ENCODE results near the gene DDIT4.
"Not testable (repeated sequence)": the region's sequence is repeated elsewhere in the genome, so short reads cannot be mapped to it uniquely, and the experiment has no call there.

DDIT4 gene

DNA sequence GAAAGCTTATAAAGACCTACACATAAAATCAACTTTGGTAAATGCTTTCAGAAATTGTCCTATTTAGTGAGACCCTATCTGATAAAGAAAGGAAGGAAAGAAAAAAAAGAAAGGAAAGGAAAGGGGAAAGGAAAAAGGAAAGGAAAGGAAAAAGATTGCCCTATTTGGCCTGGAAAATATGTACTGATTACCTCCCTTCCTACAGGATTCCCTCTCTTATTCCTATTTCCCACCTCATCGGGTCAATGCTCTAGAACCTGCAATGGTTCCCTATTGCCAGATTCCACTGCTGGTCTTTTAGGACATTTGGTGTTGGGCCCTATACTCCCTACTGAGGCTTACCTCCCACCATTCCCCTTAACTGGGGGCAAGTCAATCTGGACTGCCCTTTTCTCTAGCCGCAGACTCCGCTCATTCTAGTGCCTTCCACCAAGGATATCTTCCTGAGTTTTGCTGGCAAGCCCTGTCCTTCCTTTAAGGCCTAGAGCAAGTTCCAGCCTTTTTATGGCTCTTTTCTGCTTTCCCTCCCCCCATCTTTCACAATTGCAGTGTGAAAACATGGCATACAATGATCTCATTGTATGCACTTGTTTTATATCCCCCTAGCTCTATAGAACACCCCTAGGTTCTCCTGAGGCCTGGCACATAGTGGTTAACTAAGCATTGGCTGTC, 4.4 kb downstream of the DDIT4 start:
- H3K4me3 ChIP-seq: no peak overlapping the region
- peak overlapping the region in 13 of 21 experiments; percentile 10 to 98 (median 51) for H3K27ac ChIP-seq

DNA sequence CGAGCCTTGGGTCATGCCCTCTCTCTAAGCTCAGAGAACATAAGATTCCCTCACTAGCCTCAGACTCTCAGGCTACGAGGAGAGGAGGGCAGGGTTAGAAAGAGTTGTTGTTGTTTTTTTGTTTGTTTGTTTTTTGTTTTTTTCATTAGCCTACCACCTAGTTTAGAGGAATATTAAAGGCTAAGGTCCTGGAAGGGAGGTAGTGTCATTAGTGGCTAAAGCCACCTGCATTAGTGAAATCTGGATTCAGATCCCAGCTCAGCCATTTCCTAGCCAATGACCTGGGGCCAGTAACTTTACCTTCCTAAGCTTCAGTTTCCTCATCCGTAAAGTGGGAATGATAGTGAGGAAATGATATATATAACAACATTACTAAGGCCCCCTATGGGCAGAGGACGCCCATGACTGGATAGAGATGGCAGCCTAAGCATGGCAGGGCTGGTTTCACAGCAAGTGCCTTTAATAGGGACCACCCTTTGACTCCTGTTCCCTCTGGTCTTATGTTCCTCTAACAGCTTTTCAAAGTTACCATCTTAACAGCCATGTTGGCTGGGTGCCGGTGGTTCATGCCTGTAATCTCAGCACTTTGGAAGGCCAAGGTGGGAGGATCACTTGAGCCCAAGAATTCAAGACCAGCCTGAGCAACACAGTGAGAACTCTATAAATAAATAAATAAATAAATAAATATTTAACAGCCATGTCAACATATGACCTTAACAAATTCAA, 5.1 kb downstream of the DDIT4 start:
- H3K4me3 ChIP-seq: no peak overlapping the region
- H3K27ac ChIP-seq: peak overlapping the region in 6 of 21 experiments; percentile 17 to 97 (median 94)

DNA sequence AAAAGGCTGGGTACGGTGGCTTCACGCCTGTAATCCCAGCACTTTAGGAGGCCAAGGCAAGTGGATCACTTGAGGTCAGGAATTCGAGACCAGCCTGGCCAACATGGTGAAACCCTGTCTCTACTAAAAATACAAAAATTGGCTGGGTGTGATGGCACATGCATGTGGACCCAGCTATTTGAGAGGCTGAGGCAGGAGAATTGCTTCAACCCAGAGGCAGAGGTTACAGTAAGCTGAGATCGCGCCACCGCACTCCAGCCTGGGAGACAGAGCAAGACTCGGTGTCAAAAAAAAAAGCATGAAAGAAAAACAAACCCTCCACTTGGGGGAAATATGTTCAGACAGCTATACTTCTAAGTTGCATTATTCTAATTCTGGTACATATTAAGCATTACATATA, 5.9 kb downstream of the DDIT4 start:
- not testable (repeated sequence) for H3K27ac ChIP-seq, H3K4me3 ChIP-seq

DNA sequence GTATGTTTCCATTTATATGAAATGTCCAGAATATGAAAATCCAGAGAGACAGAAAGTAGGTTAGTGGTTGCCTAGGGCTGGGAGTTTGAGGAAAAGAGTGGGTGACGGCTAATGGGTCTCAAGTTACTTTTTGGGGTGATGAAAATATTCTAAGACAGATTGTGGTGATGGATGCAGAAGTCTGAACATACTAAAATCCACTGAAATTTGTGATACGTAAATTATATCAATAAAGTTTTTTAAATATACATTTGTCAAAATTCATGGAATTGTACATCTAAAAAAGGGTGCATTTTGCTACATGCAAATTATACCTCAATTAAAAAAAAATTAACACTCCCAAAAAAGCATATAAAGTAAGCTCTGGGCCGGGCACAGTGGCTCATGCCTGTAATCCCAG, 9.4 kb downstream of the DDIT4 start:
- no peak overlapping the region for H3K4me3 ChIP-seq
- H3K27ac ChIP-seq: no peak overlapping the region

DNA sequence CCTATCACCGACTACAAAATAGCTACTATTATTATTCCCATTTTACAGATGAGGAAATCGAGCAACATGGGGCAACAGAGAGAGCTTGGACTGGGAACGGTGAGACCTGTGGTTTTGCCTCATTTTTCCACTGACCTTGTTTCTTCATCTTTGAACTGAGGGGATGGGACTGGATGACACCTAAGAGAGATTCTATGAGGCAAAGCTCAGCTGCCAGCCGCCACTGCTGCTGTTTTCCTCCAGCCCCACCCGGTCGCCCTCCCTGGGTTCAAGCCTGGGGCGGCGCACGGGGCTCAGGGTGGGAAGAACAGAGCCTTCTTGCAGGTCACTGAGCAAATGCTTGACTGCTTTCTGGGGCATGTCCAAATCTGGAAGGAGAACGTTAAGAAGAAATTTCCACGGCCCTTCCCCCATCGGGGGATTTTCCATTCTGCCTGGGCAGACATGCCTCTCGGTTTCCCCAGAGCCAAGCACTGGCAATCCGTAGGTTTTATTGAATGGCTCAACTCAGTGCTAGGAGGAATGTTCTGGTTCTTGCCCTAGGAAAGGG, 12.3 kb downstream of the DDIT4 start:
- H3K4me3 ChIP-seq: no peak overlapping the region
- H3K27ac ChIP-seq: peak overlapping the region in 1 of 21 experiments; percentile 23

DNA sequence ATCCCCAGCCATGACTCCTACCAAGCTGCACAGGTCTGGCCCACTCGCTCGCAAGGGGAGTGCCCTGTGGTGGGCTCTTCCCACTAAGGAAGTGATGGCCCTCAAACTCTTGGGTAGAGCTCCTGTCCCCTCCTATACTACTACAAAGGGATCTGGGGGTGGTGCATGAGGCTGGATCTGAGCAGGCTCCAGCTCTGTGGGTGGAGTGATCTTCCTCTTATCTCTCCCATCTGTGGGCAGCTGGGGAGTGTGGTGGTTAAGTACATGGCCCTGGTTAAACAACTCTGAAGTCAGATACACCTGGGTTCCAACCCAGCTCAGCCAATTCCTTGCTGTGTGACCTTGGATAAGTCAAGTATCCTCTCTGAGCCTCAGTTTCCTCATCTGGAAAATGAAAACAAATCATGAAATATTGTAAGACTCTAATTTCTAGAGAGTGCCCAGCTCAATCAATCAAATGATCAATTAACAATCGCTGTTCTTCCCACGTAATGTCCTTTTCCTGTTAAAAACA, 17.4 kb downstream of the DDIT4 start:
- Histone ChIP-seq H3K27ac (no peak overlapping the region), H3K4me3 (no peak overlapping the region)

- H3K4me3 ChIP-seq: no peak overlapping the region
- H3K27ac ChIP-seq: peak overlapping the region in 5 of 21 experiments; percentile 10 to 75 (median 30)
These were observed 18.5 kb downstream of the DDIT4 start for GRCh38 chr10:72292223-72292691.

DNA sequence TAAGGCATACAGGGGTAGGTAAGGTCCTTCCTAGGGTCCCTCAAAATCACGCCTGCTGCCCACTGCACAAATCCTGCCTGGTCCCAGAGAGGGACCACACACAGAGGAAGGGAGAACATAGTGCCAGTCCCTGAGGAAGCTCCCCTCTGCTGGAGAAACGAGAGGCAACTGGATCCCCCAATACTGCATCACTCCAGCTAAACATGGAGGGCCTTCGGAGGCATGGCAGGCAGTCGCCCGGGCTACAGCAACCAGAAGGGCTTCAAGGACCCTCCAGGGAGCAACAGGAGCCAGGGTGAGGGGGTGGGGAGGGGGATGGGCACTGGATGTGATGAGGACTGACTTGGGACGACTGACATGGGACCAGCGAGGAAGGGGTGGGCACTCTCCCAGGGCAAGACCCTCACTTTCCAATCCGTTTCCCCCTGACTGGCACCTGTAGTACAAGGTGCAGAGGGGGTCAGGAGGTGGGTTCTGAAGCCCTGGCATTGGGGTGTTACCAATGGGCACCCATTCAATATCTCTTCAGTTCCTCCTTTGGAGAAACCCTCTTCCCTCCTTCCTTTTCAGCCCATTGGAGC, 21.7 kb downstream of the DDIT4 start:
- Histone ChIP-seq H3K27ac (peak overlapping the region in 7 of 21 experiments; percentile 16 to 99 (median 94)), H3K4me3 (no peak overlapping the region)

DNA sequence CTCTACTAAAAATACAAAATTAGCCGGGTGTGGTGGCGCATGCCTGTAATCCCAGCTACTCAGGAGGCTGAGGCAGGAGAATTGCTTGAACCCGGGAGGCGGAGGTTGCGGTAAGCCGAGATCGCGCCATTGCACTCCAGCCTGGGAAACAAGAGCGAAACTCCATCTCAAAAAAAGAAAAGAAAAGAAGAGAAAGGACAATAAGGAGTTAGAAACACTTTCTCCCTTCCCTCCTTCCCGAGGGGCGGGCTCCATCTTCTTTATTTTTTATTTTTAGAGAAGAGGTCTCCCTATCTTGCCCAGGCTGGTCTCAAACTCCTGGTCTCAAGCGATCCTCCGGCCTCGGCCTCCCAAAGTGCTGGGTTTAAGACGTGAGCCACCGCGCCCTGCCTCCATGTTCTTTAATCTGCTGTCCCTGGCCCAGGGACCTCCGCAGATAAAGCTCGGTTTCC, 23.1 kb downstream of the DDIT4 start:
- peak overlapping the region in 20 of 21 experiments; percentile 29 to 99 (median 94) for H3K27ac ChIP-seq
- peak overlapping the region in 6 of 7 experiments; percentile 35 to 63 (median 50) for H3K4me3 ChIP-seq

DNA sequence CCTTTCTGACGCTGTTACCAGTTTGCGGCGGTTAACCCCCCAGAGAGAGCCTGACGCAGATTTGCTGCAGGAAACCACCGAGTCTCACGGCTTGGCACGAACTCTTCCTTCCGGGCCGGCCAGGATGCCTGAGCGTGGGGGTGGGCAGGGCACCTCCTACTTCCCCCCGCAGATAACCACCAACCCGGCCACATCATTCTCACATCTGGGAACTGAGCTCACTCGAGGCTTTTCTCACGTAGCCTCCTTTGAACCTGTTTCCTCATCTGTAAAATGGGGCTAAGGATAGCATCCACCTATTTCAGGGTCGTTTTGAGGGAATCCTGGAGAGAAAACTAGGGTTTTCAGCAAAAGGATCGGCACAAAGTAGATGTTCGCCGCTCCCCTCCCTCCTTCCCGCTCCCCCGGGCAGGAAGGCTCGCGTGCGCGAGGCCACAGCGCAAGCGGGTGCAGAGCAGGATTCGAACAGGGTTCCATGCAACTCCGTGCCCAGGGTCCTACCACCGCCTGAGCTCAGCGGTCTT, 23.6 kb downstream of the DDIT4 start:
- H3K4me3 ChIP-seq: peak overlapping the region; percentile 35 to 63 (median 54)
- peak overlapping the region; percentile 52 to 99 (median 94) for H3K27ac ChIP-seq

DNA sequence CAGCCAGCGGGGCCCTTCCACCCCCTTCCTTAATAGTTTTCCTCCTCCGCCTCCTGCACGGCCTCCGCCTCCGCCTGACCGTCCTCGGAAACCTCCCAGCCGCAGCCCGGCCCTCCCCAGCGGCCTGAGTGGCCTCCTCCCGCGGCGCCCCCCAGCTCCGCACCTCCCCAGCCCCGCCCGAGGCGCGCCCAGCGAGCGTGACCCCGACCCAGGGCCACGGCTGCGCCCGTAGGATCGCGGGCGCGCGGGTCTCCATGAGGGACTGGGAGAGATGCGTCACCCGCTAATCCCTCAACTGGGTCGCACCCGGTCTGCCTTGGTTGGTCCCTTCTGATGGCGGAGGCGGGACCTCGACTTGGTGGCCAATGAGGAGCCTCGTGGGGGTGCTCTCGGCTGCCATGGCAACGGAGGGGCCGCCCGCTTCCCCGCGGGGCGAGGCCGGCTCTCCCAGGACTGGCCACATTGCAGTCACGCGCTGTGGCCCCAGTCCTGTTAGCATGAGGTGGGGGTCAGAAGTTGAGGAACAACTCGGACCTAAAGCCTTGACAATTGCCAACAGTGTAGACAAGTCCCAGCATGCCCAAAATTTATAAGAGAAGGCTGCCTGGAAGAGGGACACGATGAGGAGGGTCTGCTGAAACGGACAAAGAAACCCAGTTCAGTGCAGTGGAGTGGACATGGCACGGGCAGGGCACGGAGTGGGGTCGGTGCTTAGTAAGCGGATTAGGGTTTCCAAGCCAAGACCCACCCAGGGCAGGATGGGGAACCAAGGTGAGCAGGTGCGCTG, 24.3 kb downstream of the DDIT4 start:
- Histone ChIP-seq H3K27ac (peak overlapping the region; percentile 52 to 99 (median 94)), H3K4me3 (peak overlapping the region; percentile 35 to 63 (median 54))

- no peak overlapping the region for H3K4me3 ChIP-seq
These were observed 25.1 kb downstream of the DDIT4 start for GRCh38 chr10:72298592-72299519.

GRCh38 chr10:72303424-72304128, 29.9 kb downstream of the DDIT4 start:
- peak overlapping the region in 1 of 21 experiments; percentile 4 for H3K27ac ChIP-seq

More at GRCh38 chr10:72298592-72299519, 25.1 kb downstream of the DDIT4 start:
- peak overlapping the region in 20 of 21 experiments; percentile 28 to 99 (median 94) for H3K27ac ChIP-seq

GRCh38 chr10:72306215-72306760, 32.6 kb downstream of the DDIT4 start:
- Histone ChIP-seq H3K4me3 (no peak overlapping the region), H3K27ac (peak overlapping the region in 1 of 21 experiments; percentile 44)

More at GRCh38 chr10:72303424-72304128, 29.9 kb downstream of the DDIT4 start:
- H3K4me3 ChIP-seq: no peak overlapping the region

- H3K27ac ChIP-seq: peak overlapping the region in 6 of 21 experiments; percentile 21 to 73 (median 56)
- not testable (repeated sequence) for H3K4me3 ChIP-seq
These were observed 34.0 kb downstream of the DDIT4 start for GRCh38 chr10:72307711-72308110.

GRCh38 chr10:72308320-72308987, 34.7 kb downstream of the DDIT4 start:
- Histone ChIP-seq H3K4me3 (no peak overlapping the region), H3K27ac (peak overlapping the region in 15 of 21 experiments; percentile 9 to 79 (median 45))
